Astrocyte (in vitro differentiated cells and primary cell): Measurements from ENCODE around the gene BMAL2. TPM values are rescaled to one million over a fixed set of nuclear protein-coding genes. Genes with fewer than 3 reads are reported as not detected.

Experiments used
- DNase-seq: peaks from one replicate; pipeline ENCODE4 v3.0.0-alpha.2; 2010; ENCODE audit warnings: low read depth
- FAIRE-seq: peaks from 2 replicates; lab custom pipeline; 2011; peaks lifted over from hg19 to GRCh38; lab: Jason Lieb, UNC
- H2AFZ ChIP-seq: 2 replicates; pipeline ENCODE4 v1.6.0; 2012; ENCODE audit warnings: low read depth, low read length, inconsistent platforms
- H3K27ac ChIP-seq: 2 replicates; pipeline ENCODE4 v1.5.1; 2011; ENCODE audit warnings: low read depth, low read length, inconsistent platforms
- H3K27me3 ChIP-seq: 2 replicates; pipeline ENCODE4 v1.6.0; 2011; ENCODE audit warnings: low read length, inconsistent platforms; ENCODE audit not compliant: insufficient read depth
- H3K36me3 ChIP-seq: 2 replicates; pipeline ENCODE4 v1.5.1; 2011; ENCODE audit warnings: low read length, inconsistent platforms; ENCODE audit not compliant: insufficient read depth
- H3K4me1 ChIP-seq: 2 replicates; pipeline ENCODE4 v1.5.1; 2011; ENCODE audit warnings: low read length, inconsistent platforms; ENCODE audit not compliant: insufficient read depth
- H3K4me2 ChIP-seq: 2 replicates; pipeline ENCODE4 v1.6.0; 2012; ENCODE audit warnings: low read length, inconsistent platforms
- H3K4me3 ChIP-seq: 2 replicates; pipeline ENCODE4 v1.5.1; 2011; ENCODE audit warnings: low read depth, mild to moderate bottlenecking, low read length, inconsistent platforms; ENCODE audit not compliant: insufficient read depth
- H3K79me2 ChIP-seq: 2 replicates; pipeline ENCODE4 v1.6.0; 2012; ENCODE audit warnings: mild to moderate bottlenecking, low read length, inconsistent platforms; ENCODE audit not compliant: insufficient read depth
- H3K9ac ChIP-seq: 2 replicates; pipeline ENCODE4 v1.6.0; 2012; ENCODE audit warnings: mild to moderate bottlenecking, low read length, inconsistent platforms
- H3K9me3 ChIP-seq: 2 replicates; pipeline ENCODE4 v1.5.1; 2012; ENCODE audit warnings: low read depth, mild to moderate bottlenecking, low read length, inconsistent platforms; ENCODE audit not compliant: insufficient read depth
- H4K20me1 ChIP-seq: 2 replicates; pipeline ENCODE4 v1.6.0; 2012; ENCODE audit warnings: low read length, inconsistent platforms; ENCODE audit not compliant: insufficient read depth
- H3K27ac Mint-ChIP-seq: one replicate; pipeline ENCODE4 v1.8.0; 2021; ENCODE audit warnings: mild to moderate bottlenecking, mixed read lengths; ENCODE audit not compliant: unreplicated experiment
- H3K27me3 Mint-ChIP-seq: one replicate; pipeline ENCODE4 v1.8.0; 2021; ENCODE audit warnings: low read depth, mixed read lengths; ENCODE audit not compliant: unreplicated experiment
- H3K36me3 Mint-ChIP-seq: one replicate; pipeline ENCODE4 v1.8.0; 2021; ENCODE audit warnings: low read depth, mixed read lengths; ENCODE audit not compliant: unreplicated experiment
- H3K4me1 Mint-ChIP-seq: one replicate; pipeline ENCODE4 v1.8.0; 2021; ENCODE audit warnings: low read depth, mixed read lengths; ENCODE audit not compliant: unreplicated experiment
- H3K4me3 Mint-ChIP-seq: one replicate; pipeline ENCODE4 v1.8.0; 2021; ENCODE audit warnings: mild to moderate bottlenecking, moderate library complexity, mixed read lengths; ENCODE audit not compliant: unreplicated experiment
- H3K9me3 Mint-ChIP-seq: one replicate; pipeline ENCODE4 v1.8.0; 2021; ENCODE audit warnings: mild to moderate bottlenecking, mixed read lengths; ENCODE audit not compliant: unreplicated experiment
- EZH2 ChIP-seq: IDR thresholded peaks from 2 replicates; pipeline ENCODE4 v1.6.1; 2012; ENCODE audit warnings: mild to moderate bottlenecking, low read length, inconsistent platforms; ENCODE audit not compliant: insufficient read depth
- total RNA-seq: library from RNA; stranded (reverse); gene quantifications from 2 replicates; pipeline ENCODE4 v1.2.1, GENCODE V29; 2021
- TF ChIP-seq, protein P1 (sequence below): IDR thresholded peaks from 2 replicates; pipeline ENCODE4 v1.5.1; 2011; ENCODE audit warnings: low read depth, mild to moderate bottlenecking, inconsistent platforms, low read length, moderate library complexity; ENCODE audit not compliant: insufficient read depth

The BMAL2 gene
- total RNA-seq, 1 donor from 2014 or later, result 13.6 TPM

DNA sequence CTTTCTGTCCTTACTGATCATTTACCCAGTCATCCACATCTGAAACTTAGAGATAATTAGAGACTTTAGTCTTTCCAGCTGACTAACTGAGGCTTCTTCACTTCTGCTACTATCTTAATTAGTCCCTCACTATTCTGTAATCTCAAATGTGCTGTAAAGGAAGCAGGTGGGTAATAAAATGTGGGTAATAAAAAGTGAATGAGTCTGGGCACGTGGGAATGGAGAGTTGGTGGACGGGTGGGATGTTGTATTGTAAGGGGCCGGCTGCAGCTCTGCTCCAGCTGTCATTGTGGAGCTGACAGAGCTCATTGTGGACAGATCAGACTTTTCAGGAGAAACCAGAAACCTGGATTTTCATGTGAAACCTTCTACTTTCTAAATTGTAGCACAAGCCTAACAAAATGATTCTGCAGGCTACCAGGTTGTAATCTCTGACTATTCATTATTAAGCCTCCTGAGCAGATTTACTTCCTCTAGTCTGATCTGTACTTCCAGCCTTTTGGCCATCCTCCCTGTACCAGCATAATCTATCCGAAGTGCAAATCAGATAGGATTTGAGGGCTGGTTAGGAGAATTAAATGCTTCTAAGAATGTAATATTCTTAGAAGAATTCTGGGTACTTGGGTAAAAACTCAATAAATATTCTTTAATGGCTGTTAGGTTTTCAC lies 42.0 kb upstream of the BMAL2 start:
- DNase-seq (no peak), FAIRE-seq (no peak)
- Histone ChIP-seq H4K20me1 (peaks cover 67% of the 10 kb centered on the region), H3K27ac (no peak overlapping the region), H3K9me3 (no peaks in the 10 kb centered on the region), H3K4me3 (no peak overlapping the region), H3K27me3 (no peaks in the 10 kb centered on the region), H3K36me3 (peaks cover 10% of the 10 kb centered on the region), H3K79me2 (peaks cover 97% of the 10 kb centered on the region), H3K4me2 (no peak overlapping the region), H2AFZ (no peak overlapping the region), H3K9ac (no peak overlapping the region), H3K4me1 (peaks cover 26% of the 10 kb centered on the region)
- Mint-ChIP-seq H3K36me3 (peaks cover under 1% of the 10 kb centered on the region), H3K9me3 (no peaks in the 10 kb centered on the region), H3K27ac (no peak overlapping the region), H3K27me3 (no peaks in the 10 kb centered on the region), H3K4me1 (peaks cover 36% of the 10 kb centered on the region), H3K4me3 (no peak overlapping the region)
- TF ChIP-seq, protein P1, sequence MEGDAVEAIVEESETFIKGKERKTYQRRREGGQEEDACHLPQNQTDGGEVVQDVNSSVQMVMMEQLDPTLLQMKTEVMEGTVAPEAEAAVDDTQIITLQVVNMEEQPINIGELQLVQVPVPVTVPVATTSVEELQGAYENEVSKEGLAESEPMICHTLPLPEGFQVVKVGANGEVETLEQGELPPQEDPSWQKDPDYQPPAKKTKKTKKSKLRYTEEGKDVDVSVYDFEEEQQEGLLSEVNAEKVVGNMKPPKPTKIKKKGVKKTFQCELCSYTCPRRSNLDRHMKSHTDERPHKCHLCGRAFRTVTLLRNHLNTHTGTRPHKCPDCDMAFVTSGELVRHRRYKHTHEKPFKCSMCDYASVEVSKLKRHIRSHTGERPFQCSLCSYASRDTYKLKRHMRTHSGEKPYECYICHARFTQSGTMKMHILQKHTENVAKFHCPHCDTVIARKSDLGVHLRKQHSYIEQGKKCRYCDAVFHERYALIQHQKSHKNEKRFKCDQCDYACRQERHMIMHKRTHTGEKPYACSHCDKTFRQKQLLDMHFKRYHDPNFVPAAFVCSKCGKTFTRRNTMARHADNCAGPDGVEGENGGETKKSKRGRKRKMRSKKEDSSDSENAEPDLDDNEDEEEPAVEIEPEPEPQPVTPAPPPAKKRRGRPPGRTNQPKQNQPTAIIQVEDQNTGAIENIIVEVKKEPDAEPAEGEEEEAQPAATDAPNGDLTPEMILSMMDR, result no peak
- no peak for TF ChIP-seq EZH2

DNA sequence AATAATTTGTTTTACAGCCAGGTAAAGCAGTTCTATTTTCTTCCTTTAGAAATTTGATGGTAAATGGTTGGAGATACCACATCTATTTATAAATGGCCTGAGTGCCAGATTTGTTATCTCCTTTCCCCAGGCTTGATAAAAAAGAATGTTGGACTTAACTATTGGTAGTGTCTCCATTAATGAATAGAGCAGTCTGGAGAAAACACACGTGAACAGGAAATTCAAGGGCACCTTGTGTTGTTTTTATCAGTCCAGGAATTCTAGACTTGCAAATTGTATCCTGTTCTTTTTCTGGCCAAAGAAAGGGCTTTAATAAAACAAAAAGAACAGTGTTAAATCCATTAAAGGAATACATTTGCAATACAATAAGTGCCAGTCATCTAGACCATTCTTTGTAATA lies 40.8 kb upstream of the BMAL2 start:
- Mint-ChIP-seq H3K36me3 (peaks cover 3% of the 10 kb centered on the region), H3K27ac (no peak overlapping the region), H3K4me3 (no peak overlapping the region), H3K4me1 (peaks cover 32% of the 10 kb centered on the region), H3K9me3 (no peaks in the 10 kb centered on the region), H3K27me3 (no peaks in the 10 kb centered on the region)
- no peak overlapping the region for H3K27ac ChIP-seq
- peaks cover 24% of the 10 kb centered on the region for H3K4me1 ChIP-seq
- no peak overlapping the region for H3K9ac ChIP-seq
- H3K36me3 ChIP-seq, result peaks cover 13% of the 10 kb centered on the region
- H3K79me2 ChIP-seq, result peaks cover 97% of the 10 kb centered on the region
- DNase-seq (peak; percentile 33), FAIRE-seq (no peak)
- peaks cover 80% of the 10 kb centered on the region for H4K20me1 ChIP-seq
- TF ChIP-seq EZH2, result no peak
- TF ChIP-seq, protein P1, result no peak
- no peak overlapping the region for H3K4me3 ChIP-seq
- peak overlapping the region; percentile 28 for H3K4me2 ChIP-seq
- H3K27me3 ChIP-seq, result no peaks in the 10 kb centered on the region
- no peak overlapping the region for H2AFZ ChIP-seq
- no peaks in the 10 kb centered on the region for H3K9me3 ChIP-seq

DNA sequence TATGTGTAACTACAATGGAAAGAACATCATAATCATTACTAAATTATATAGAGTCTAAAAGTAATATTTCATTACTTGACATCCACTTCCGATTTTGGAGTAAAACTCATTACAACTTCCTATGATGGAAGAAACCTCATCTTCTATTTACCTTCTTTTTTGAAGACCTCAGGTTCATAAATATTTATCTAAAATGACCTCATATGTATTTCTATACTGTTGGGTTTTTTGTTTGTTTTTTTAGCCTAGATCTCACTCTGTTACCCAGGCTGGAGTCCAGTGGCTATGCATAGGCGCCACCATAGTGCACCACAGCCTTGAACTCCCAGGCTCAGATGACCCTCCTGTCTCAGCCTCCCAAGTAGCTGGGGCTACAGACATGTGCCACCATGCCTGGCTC lies 39.9 kb upstream of the BMAL2 start:
- Histone ChIP-seq H3K27ac (no peak overlapping the region), H3K4me3 (no peak overlapping the region), H3K4me2 (peak overlapping the region; percentile 16), H2AFZ (no peak overlapping the region), H4K20me1 (peaks cover 85% of the 10 kb centered on the region), H3K27me3 (no peaks in the 10 kb centered on the region), H3K4me1 (peaks cover 24% of the 10 kb centered on the region), H3K36me3 (peaks cover 13% of the 10 kb centered on the region), H3K9me3 (no peaks in the 10 kb centered on the region), H3K79me2 (peaks cover 97% of the 10 kb centered on the region), H3K9ac (no peak overlapping the region)
- Mint-ChIP-seq H3K4me3 (no peak overlapping the region), H3K27me3 (no peaks in the 10 kb centered on the region), H3K27ac (no peak overlapping the region), H3K4me1 (peaks cover 32% of the 10 kb centered on the region), H3K9me3 (no peaks in the 10 kb centered on the region), H3K36me3 (peaks cover 3% of the 10 kb centered on the region)
- no peak for DNase-seq
- FAIRE-seq, result peak; percentile 17
- TF ChIP-seq EZH2, result no peak
- TF ChIP-seq, protein P1, result no peak
